HuH-7 (cell line): Measurements from ENCODE around the gene LRRC8C.

Experiments used
- DNase-seq: peaks from one replicate; pipeline ENCODE4 v3.0.0; 2011; ENCODE audit warnings: low spot score

LRRC8C gene

DNA sequence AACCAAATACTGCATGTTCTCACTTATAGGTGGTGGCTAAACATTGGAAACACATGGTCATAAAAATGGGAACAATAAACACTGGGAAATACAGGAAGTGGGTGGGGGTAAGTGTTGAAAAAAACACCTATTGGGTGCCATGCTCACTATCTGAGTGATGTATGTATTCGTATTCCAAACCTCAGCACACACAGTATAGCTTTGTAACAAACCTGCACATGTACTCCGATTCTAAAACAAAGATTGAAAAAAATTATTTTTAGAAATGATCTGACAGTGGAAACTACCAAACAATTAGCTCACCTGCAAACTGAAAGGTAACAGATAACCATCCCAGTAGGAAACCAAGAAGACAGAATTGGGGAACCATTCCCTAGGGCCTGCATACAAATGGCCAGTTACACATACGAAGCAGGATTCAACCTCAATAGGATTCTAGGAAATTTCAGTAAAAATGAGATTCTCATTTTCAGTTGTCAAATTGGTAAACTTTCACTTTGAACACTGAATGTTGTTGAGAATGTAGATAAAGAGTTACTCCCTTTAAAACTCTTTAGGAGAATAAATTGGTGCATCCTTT, 99.8 kb downstream of the LRRC8C start:
- DNase-seq: no peak

DNA sequence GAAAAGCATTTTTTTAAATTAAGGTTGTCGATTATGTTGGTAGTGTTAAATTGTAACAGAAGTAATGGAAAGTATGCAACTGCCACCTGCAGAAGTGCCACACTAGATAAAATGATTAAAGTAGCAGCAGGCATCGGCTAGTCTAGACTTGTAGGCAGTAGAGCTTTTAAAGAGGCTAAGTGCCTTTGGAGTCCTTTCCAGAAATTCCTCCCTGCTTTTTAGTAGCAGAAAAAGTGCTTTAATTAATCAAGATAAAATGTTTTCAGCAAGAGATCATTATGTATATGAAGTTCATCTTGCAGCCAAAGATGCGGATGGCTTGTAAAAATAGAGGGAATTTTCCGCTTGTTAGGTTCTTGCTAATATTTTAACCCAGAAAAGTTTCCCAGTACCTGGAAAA, 100.8 kb downstream of the LRRC8C start:
- no peak for DNase-seq

GRCh38 chr1:89734442-89734841, 101.5 kb downstream of the LRRC8C start:
- DNase-seq: no peak

DNA sequence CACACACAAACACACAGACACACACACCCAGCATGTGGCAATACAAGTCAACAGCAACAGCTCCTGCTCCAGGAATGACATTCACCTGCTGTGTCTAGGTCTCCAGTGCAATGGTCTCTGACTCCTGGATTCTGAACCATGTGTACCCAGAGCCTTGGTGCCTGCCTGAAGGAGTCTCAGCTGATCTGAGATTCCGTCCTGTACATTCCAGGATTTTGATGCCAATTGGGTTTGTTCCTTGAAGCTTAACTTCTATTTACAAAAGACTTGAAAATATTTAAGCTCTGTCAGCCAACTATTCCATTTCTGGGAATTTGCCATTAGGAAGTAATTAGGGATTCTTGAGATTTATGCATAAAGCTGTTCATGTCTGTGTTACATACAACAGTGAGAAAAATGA, 102.6 kb downstream of the LRRC8C start:
- no peak for DNase-seq

- DNase-seq: no peak
These were observed 104.2 kb downstream of the LRRC8C start for GRCh38 chr1:89736937-89737733.

DNA sequence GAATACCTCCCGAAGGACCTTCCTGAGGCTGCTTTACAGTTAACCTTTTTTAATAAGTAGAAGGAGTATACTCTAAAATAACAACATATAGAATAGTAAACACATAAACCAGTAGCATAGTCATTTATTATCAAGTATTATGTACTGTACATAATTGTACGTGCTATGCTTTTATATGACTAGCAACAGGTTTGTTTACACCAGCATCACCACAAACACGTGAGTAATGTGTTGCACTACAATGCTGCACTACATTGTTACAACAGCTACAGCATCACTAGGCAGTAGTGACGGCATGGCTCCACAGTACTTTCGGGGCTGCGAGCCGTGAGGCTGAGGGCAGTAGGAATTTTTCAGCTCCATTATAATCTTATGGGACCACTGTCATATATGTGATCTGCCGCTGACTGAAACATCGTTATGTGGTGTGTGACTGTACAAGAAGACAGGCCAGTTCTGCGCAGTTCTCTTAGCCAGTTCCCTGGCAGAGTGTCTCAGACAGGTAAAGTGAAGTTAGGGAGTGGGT, 105.1 kb downstream of the LRRC8C start:
- no peak for DNase-seq

DNA sequence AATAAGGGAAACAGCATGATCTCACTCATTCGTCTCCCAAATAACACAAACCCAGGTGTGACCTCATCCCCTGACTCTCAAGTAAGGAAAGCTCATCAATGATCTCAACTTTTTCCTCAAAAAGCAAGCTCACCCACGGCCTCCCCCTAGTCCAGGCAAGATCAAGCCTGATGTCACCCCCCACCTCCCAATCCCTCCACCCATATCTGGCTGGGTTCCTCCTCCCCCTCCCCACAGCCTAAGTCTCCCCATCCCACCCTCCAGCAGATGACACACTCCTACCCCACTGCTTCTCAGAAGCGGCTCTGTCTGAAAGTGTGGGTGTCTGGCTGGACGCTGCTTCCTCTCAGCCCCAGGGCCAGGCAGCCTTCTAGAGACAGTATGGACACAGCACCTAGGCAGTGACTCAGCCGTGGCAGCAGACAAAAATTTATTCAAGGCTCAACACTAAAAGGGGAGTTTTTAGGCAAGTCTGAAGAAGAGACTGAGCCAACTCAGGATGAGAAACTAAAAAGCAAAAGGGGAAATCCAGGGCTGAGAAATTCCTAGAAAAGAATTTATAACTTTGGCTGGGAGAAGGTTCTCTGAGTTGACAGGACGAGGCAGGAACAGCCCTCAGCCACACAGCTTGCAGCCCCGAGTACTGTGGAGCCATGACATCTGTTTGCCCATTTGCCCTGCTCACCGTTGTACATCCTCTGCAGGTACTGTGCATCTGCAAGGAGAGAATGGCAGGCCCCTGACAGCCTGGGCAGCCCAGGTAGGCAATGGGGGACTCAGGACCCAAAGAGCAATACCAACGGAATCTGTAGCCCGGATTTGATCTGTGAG, 106.3 kb downstream of the LRRC8C start:
- no peak for DNase-seq

GRCh38 chr1:89739844-89740216, 106.9 kb downstream of the LRRC8C start:
- DNase-seq: no peak

DNA sequence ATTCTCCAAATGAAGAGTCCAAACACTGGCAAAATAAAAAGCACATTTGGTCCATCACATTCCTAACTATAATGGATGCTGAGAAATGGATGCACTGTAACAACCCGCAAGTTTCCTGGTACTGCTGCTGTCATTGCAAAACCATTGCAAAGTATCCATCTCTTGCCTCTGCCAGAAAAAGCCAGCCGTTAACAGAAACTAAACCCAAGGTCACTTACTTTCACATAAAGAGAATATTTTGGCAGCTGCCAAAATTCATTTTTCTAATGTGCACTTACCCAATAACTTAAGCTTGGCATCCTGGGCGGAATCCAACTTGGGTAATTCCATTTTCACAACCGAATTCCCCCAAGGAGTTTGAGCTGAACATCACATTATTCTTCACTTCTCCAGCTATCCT, 110.9 kb downstream of the LRRC8C start:
- DNase-seq: no peak

GRCh38 chr1:89746424-89747149, 113.7 kb downstream of the LRRC8C start:
- DNase-seq: no peak

DNA sequence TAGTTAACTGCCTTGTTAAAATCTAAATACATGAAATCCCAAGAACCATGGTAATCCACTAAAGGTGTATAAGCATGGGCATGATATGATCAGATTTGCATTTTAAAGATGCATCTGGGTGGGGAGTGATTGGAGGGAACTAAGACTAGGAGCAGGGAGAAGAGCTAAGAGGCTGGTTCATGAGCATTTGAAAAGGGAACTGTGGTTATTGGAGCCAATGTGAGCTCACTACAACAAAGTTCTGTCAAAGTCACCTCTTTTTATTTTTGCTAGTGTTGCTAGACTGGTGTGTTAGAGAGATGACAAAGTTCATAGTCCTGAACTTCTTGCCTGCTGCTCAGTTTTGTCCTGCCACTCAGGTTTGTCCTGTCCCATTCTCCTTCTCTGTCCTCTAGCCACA, 120.8 kb downstream of the LRRC8C start:
- DNase-seq: no peak

GRCh38 chr1:89754518-89754917, 121.6 kb downstream of the LRRC8C start:
- DNase-seq: peak; percentile 27

DNA sequence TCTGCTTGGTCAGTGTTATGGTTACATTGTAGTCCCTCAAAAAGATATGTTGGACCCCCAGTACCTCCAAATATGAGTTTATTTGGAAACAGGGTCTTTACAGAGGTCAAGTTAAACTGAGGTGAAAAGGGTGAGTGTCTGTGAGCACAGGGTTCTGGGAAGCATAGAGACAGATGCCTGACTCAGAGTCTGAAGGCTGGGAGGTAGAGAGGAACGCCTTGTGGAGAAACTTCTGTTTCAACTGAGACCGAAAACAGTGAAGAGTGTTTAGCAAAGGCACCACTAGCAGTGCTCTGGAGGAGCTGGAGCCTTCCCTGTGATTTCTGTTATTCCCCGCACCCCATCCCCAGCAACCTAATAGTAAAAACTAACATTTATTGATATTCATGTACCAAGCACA, 122.7 kb downstream of the LRRC8C start:
- DNase-seq: no peak

GRCh38 chr1:89757532-89757931, 124.6 kb downstream of the LRRC8C start:
- peak; percentile 21 for DNase-seq

DNA sequence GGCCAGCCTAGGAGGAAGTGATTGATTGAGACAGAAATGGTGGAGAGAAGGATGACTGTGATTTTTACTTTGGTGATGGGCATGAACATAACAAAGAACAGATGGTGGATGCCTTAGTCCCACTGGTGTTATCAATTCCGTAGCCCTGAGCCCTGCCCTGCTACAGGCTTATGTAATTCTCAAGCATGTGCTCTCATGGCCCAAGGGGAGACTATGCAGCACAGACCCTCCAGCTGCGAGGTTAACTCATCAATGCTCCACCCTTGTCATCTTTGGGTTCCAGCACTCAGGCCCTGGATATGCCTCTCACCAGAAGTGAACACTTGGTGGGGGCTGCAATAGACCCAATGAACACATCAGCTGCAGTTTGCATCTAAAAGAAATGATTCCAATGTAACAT, 125.2 kb downstream of the LRRC8C start:
- no peak for DNase-seq

GRCh38 chr1:89759036-89759435, 126.1 kb downstream of the LRRC8C start:
- no peak for DNase-seq

- DNase-seq: no peak
These were observed 127.6 kb downstream of the LRRC8C start for GRCh38 chr1:89760496-89760895.

DNA sequence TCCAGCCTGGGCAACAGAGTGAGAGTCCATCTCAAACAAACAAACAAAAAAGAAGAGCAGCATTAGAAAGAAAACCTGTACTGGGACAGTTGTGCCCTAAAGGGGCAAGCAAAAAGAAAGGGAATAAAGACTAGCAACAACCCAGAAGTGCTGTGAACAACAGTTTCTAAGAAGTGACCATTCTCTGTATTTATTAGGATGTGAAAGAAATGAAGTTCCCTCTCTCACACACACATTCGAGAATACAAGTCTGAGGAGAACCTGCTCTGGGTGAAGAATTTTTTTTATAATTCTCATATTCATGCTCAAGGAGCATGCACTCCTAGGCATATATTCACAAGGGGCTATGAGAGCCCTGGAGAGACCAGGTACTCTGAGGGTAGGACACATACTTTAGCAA, 128.4 kb downstream of the LRRC8C start:
- DNase-seq: no peak

DNA sequence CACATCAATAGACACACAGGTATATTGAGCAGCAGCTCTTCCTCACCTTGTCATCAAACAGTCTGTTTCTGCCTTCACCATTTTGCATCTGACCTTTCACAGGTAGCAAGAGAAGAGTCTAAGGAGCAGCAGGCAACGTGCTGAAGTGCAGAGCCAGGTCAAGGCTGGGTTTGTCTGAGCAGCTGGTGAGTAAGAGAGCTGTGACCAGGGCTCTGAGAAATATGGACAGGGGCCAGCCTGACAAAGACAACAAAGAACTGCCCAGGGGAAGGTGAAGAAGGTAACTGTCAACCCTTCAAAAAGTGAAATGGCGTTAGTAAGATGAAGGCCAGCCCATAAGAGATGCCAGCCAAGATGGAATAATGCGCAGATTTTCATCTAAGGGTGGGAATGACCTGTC, 129.0 kb downstream of the LRRC8C start:
- no peak for DNase-seq

GRCh38 chr1:89762386-89762778, 129.5 kb downstream of the LRRC8C start:
- no peak for DNase-seq

DNA sequence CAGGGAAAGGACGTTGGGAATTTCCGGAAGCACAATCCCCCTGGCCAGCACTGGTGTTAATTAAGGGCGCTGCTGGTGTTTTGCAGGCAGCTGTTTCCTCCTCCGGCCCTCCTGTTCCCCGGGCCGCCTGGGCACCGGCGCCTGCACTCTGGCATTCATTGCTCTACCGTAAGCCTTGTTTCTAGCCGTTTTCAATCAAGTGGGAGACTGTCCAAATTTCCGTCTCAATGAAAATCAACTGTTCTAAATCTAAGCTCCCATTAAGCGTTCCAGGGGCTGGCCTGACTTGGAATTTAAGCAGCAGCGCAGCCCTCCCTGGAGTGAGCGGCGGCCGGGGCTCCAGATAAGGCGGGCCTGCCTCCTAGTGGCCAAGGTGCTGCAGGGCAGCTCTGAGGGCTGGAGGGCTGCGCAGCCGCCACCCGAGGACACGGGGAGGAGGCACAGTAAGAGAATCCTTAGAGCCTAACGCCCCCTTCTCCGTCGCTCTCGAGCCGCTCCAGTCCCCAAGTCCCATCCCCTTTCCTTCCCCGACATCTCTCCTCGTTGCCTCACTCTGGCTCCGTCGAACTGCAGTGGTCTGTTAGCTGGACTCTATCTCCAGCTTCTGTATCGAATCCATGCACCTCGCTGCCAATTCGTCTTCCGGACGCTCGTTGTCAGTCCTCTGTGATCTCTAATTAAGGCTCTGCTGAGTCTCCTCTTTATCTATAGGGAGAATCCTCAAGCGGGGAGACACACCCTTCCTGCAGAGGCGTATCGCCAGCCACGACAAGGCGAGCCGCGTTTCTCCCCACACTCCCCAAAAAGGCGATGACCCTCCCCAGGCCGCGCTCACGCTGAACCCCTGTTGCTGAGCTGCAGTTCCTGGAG, 130.1 kb downstream of the LRRC8C start:
- peak; percentile 78 for DNase-seq
